ENCODE results near the gene FSTL4.

GRCh38 chr5:133480366-133480765, 132.0 kb downstream of the FSTL4 start:
- TF ChIP-seq SUZ12 (IDR thresholded peaks at IDR 0.05; ENCODE audit: low read depth, low read length) (no peak), MIER3 (CRISPR knock-in tag; IDR thresholded peaks at IDR 0.05; ENCODE audit: borderline replicate concordance) (no peak), CTCF (CRISPR knock-in tag; IDR thresholded peaks at IDR 0.05) (no peak), NCOA1 (CRISPR knock-in tag; IDR thresholded peaks at IDR 0.05) (no peak), MEIS2 (CRISPR knock-in tag; IDR thresholded peaks at IDR 0.05) (no peak), ESRRA (CRISPR knock-in tag; IDR thresholded peaks at IDR 0.05; ENCODE audit: low read depth) (no peak)

Measured in HepG2 (cell line).